Transverse colon (tissue), 3 donors: ENCODE results near the gene JAZF1.

Experiments
- EP300 ChIP-seq: sonication (generic); formaldehyde crosslinking; IDR thresholded peaks from one replicate; pipeline ENCODE4 v1.6.1; 2017; ENCODE audit warnings: antibody characterized with exemption, low read depth
- TF ChIP-seq, protein P1 (sequence below), 5 experiments: fragments of 200-600 bp in 3 of 5; fragments of 450-650 bp in 2 of 5; sonication (generic) in 3 of 5; IDR thresholded peaks; 1 replicate in 2 of 5; 2 replicates in 3 of 5; pipeline ENCODE4 v1.5.1; 2016 to 2017; ENCODE audit warnings: antibody characterized with exemption in 5 of 5, inconsistent platforms in 3 of 5, mild to moderate bottlenecking in 2 of 5, moderate library complexity in 1 of 5

DNA sequence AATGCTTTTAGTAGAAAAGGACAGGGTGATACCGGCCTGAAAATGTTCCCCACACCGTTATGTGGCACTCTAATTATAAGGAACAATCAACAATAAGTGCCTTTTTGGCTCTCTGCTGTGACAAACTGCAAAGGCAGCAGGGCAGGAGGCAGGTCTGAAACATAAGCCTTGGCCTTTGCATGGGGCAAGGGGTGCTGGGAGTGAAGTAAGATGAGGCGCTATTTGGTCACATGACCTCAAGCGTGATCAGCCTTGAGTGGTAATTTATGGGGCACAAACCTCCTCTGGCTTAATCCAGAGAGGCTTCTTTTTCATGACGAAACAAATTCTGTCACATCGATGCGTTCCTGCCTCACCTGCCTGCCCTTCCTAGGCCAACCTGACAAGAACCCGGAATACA, 237.9 kb downstream of the JAZF1 start:
- TF ChIP-seq EP300, result no peak
- TF ChIP-seq, protein P1, sequence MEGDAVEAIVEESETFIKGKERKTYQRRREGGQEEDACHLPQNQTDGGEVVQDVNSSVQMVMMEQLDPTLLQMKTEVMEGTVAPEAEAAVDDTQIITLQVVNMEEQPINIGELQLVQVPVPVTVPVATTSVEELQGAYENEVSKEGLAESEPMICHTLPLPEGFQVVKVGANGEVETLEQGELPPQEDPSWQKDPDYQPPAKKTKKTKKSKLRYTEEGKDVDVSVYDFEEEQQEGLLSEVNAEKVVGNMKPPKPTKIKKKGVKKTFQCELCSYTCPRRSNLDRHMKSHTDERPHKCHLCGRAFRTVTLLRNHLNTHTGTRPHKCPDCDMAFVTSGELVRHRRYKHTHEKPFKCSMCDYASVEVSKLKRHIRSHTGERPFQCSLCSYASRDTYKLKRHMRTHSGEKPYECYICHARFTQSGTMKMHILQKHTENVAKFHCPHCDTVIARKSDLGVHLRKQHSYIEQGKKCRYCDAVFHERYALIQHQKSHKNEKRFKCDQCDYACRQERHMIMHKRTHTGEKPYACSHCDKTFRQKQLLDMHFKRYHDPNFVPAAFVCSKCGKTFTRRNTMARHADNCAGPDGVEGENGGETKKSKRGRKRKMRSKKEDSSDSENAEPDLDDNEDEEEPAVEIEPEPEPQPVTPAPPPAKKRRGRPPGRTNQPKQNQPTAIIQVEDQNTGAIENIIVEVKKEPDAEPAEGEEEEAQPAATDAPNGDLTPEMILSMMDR (IDR thresholded peaks at IDR 0.05), result no peak
